GM21619 (cell line): ENCODE measurements around the gene TP53I13.

ENCODE experiments used
- ATAC-seq: cut with Tn5 transposase; IDR thresholded peaks from one replicate; pipeline ENCODE4 v1.9.1; 2021; ENCODE audit not compliant: unreplicated experiment

Gene TP53I13

GRCh38 chr17:29566473-29567303 lies 1.8 kb upstream of the TP53I13 start, which contains the start of gene ABHD15:
TSS of gene ABHD15 (minus strand) at chr17:29567037. CDS start at chr17:29566966, 71 bp downstream.
- peak; percentile 28 for ATAC-seq

DNA sequence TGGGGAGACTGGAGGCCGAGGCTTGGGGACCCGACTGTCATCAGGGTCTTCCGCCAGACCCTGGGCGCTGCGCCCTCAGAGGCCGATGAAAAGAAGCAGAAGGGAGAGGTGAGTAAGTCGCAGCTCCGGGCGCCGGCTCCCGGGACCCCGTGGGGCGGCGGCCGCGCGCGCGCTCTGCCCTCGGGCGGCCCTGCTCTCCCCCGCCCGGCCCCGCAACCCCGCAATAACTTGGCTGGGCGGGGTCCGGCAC lies 1.3 kb upstream of the TP53I13 start:
- peak; percentile 5 for ATAC-seq

- peak; percentile 36 for ATAC-seq
These were observed 759 bp upstream of the TP53I13 start for GRCh38 chr17:29567554-29568330.

- ATAC-seq, result no peak
These were observed 897 bp downstream of the TP53I13 start for GRCh38 chr17:29569245-29569950.

DNA sequence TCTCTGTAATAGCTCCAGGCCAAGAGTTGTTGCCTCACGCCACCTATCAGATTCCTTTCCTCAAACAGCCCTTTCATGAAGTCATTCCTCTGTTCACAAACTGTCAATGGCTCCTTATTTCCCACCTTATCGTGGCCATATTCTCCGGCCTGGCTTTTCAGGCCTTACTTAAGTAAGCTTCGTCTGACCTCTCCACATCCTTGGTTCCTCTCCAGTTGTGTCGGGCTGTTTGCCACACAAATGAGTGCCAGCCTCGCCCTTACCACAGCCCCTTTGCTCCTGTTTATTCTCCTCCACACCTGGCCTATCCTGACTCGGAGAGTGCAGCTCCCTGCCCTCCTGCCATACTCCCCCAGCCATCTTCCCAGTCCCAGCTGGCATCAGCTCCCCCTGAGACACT lies 2.0 kb downstream of the TP53I13 start:
- ATAC-seq, result no peak

- ATAC-seq, result no peak
These were observed 3.0 kb downstream of the TP53I13 start for GRCh38 chr17:29571486-29571882.

DNA sequence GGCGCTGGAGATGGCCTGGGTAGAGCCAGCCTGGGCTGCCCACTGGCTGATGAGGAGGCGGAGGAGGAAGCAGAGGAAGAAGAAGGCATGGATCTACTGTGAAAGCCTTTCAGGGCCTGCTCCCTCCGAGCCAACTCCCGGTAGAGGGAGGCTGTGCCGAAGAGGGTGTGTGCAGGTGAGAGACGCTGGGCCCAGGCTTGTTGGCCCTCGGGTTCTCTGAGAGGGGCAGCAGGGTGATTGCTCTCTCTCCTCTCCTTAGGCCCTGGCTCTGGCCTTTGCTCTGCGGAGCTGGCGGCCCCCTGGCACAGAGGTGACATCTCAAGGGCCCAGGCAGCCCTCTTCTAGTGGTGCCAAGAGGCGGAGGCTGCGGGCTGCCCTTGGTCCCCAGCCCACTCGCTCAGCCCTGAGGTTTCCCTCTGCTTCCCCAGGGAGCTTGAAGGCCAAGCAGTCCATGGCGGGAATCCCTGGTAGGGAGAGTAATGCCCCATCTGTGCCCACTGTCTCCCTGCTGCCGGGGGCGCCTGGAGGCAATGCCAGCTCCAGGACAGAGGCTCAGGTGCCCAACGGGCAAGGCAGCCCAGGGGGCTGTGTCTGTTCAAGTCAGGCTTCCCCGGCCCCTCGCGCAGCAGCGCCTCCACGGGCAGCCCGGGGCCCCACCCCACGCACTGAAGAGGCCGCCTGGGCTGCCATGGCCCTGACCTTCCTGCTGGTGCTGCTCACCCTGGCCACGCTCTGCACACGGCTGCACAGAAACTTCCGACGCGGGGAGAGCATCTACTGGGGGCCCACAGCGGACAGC lies 3.6 kb downstream of the TP53I13 start:
- ATAC-seq, result no peak

- no peak for ATAC-seq
These were observed 4.4 kb downstream of the TP53I13 start for GRCh38 chr17:29572691-29573557.

GRCh38 chr17:29573558-29573869 lies 5.0 kb downstream of the TP53I13 start:
- no peak for ATAC-seq

DNA sequence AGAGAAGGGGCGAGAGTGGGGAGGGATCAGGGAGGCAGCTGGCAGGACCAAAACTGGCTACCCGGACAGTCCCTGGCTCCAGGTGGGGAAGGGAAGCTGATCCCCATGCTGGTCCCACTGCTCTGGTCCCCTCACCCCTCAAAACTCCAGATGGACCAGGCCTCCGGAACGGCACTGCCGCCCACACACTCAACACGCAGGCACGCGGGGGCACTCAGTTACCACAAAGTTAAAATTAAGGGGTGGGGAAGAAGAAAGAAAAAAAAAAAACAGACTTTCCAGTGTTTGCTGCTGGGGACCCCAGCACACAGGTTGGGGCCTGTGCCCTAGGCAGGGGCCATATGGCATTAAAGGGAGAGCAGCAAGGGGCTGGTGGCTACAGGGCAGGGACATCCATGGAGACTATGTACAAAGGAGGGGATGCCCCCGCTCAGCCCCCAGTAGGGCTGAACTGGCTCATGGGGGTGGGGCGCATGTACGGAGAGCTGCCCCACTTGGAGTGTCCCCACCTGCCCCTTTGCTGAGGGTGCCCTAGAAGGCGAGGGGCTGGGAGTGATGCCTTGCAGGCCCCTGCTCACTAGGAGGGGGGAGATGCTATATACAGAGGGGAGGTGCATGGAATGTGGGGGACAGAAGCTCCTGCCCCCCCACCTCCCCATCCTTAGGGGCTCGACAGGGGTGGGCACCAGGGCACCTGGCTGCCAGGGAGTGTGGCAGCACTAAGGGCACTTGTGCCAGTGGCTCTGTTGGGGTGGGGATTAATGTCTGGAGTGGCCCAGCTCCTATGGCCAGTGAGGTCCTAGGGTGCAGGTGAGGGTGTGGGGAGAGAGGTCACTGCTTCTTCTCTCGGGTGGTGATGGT lies 5.6 kb downstream of the TP53I13 start:
- ATAC-seq, result no peak

DNA sequence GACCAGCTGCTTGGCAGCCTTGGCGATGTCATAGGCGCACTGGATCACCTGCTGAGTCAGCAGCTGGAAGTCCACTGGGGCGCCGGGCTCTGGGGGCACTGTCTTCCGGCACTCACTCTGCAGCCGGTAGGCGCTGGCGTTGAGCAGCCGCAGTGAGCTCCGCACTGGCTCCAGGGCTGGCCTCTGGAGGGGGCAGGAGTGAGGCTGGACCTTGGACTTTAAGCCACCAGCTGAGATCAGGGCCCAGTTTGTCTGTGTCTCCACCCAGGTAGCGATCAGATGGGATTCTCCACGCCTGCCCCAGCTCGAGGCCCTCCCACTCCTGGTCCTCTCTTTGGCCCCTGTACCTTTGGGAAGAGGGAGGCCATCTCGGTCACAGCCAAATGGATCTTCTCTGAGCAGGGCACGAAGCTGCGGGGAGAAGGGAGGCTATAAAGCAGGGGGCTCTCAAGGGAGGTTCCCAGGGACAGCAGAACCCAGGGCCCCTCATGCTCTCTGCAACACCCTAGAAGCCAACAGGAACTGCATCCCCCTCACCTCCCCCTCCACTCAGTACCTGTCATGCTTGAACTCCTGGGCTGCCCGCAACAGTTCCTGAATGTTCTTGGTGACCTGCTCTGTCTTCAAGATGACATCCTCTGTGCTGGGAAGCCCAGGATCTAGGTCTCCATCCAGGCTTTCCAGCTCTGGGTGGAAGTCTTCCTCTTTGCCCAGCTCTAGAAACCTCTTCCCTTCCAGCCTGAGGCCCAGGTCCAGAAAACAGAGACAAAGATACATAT lies 6.4 kb downstream of the TP53I13 start:
- no peak for ATAC-seq

DNA sequence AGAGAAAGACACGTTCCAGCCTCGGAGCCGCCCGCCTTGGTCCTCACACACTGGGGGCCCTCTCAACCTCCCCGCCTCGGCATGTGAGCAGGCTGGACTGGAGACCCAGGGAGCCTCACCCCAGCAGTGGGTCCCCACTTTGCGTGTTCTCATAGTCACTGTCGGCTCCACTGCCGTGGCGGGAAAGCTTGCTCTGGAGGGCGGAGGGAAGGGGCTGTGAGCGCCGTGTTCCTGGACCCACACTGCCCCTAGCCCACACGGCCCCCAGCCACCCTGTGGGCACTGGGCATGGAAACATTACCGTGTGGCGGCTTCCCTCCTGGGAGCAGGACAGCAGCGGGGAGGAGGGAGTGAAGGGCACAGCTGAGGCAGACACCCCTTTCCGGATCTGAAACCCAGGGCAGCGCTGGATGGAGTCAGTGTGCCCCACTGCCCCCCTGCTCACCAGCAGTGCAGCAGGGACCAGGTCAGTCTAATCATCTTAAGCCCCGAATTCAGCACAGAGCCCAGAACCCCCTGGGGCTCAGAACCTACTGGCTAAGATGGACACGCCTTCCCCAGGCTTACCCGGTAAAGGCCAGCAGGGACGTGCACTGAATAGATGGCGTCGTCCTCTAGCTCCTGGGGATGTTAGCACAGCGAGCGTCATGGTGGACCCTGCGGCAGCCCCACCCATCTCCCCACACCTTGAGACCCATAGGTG lies 7.2 kb downstream of the TP53I13 start:
- ATAC-seq, result no peak

GRCh38 chr17:29576214-29577000 lies 7.9 kb downstream of the TP53I13 start:
- ATAC-seq, result no peak

DNA sequence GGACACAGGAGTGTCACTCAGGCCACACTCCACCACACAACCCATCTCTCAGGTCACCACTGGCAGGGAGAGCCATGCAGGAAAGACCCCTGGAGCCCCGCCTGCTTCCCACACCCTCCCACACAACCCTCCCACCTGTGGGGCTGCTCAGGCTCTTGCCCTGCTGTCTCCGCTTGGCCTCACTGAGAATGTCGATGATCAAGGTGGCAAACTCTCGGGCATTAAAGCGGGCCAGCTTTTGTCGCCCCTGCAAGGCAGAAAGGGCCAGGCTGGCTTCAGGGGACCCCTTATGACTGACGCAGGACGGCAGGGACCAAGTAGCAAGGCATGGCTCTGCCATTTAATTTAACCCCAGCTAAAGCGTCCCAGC lies 8.5 kb downstream of the TP53I13 start:
- ATAC-seq, result no peak

- ATAC-seq, result no peak
These were observed 9.1 kb downstream of the TP53I13 start for GRCh38 chr17:29577385-29578211.
